Measurements from ENCODE around the gene SPART.

Gene SPART

GRCh38 chr13:36346222-36347083 is at the start of gene SPART:
SPART (minus strand) TSS chr13:36346394; CDS start chr13:36335830, 10,564 bp downstream.
- DNase-seq (ENCODE audit: low read depth) = peak; percentile 75

- DNase-seq (ENCODE audit: low read depth) = no peak
Measured at GRCh38 chr13:36395280-36395679, 49.1 kb upstream of the SPART start.

GRCh38 chr13:36385489-36385888 is 39.3 kb upstream of the SPART start:
- DNase-seq (ENCODE audit: low read depth) = no peak

GRCh38 chr13:36382030-36382429 is 35.8 kb upstream of the SPART start:
- DNase-seq (ENCODE audit: low read depth) = no peak

- DNase-seq (ENCODE audit: low read depth) = no peak
Measured at GRCh38 chr13:36377826-36378468, 31.8 kb upstream of the SPART start.

GRCh38 chr13:36374063-36374462 is 27.9 kb upstream of the SPART start:
- no peak for DNase-seq (ENCODE audit: low read depth)

GRCh38 chr13:36371185-36371584 is 25.0 kb upstream of the SPART start:
- no peak for DNase-seq (ENCODE audit: low read depth)

GRCh38 chr13:36370108-36370429 is 23.9 kb upstream of the SPART start:
- DNase-seq (ENCODE audit: low read depth) = no peak

- no peak for DNase-seq (ENCODE audit: low read depth)
Measured at GRCh38 chr13:36369268-36370107, 23.3 kb upstream of the SPART start.

GRCh38 chr13:36366031-36366430 is 19.8 kb upstream of the SPART start:
- no peak for DNase-seq (ENCODE audit: low read depth)

GRCh38 chr13:36363366-36363863 is 17.2 kb upstream of the SPART start:
- no peak for DNase-seq (ENCODE audit: low read depth)

GRCh38 chr13:36362914-36363313 is 16.7 kb upstream of the SPART start:
- DNase-seq (ENCODE audit: low read depth) = no peak

- no peak for DNase-seq (ENCODE audit: low read depth)
Measured at GRCh38 chr13:36362251-36362650, 16.1 kb upstream of the SPART start.

- DNase-seq (ENCODE audit: low read depth) = no peak
Measured at GRCh38 chr13:36360903-36361302, 14.7 kb upstream of the SPART start.

GRCh38 chr13:36359301-36359950 is 13.2 kb upstream of the SPART start:
- DNase-seq (ENCODE audit: low read depth) = no peak

GRCh38 chr13:36358175-36358718 is 12.1 kb upstream of the SPART start:
- no peak for DNase-seq (ENCODE audit: low read depth)

GRCh38 chr13:36357692-36358091 is 11.5 kb upstream of the SPART start:
- no peak for DNase-seq (ENCODE audit: low read depth)

- no peak for DNase-seq (ENCODE audit: low read depth)
Measured at GRCh38 chr13:36357231-36357630, 11.0 kb upstream of the SPART start.

- no peak for DNase-seq (ENCODE audit: low read depth)
Measured at GRCh38 chr13:36356058-36356457, 9.9 kb upstream of the SPART start.

GRCh38 chr13:36355632-36356031 is 9.4 kb upstream of the SPART start:
- no peak for DNase-seq (ENCODE audit: low read depth)

- no peak for DNase-seq (ENCODE audit: low read depth)
Measured at GRCh38 chr13:36354842-36355623, 8.8 kb upstream of the SPART start.

Measured in activated T-helper 9 cell treated with anti-CD3 and anti-CD28 coated beads, Interleukin-2, amount 50 U/mL, for 16 hours (primary cell).